Endothelial cell of umbilical vein (primary cell): ENCODE measurements around the gene RALGAPA1.

Source experiments
- EZH2 ChIP-seq: IDR thresholded peaks from 2 replicates; pipeline ENCODE4 v1.6.1; 2012; ENCODE audit warnings: borderline replicate concordance, low read depth, mild to moderate bottlenecking, moderate library complexity, low read length, inconsistent platforms; ENCODE audit not compliant: severe bottlenecking
- POLR2A ChIP-seq: IDR thresholded peaks from 2 replicates; pipeline ENCODE4 v1.6.1; 2012; ENCODE audit warnings: low read depth, mild to moderate bottlenecking, control low read depth, low read length
- POLR2AphosphoS5 ChIP-seq: IDR thresholded peaks from 2 replicates; pipeline ENCODE4 v1.6.1; 2012; ENCODE audit warnings: low read depth, mild to moderate bottlenecking, control low read depth, low read length, moderate library complexity; ENCODE audit not compliant: insufficient read depth
- TF ChIP-seq, protein P1 (sequence below), 2 donors: IDR thresholded peaks; 1 replicate in 1 of 2; 2 replicates in 1 of 2; pipeline ENCODE4 v1.5.1; 2011; ENCODE audit warnings: low read length in 2 of 2, mild to moderate bottlenecking in 2 of 2, moderate library complexity in 2 of 2, control low read depth in 1 of 2, inconsistent platforms in 1 of 2, low read depth in 1 of 2; ENCODE audit not compliant: insufficient read depth in 1 of 2; ENCODE audit errors: extremely low read depth in 1 of 2

DNA sequence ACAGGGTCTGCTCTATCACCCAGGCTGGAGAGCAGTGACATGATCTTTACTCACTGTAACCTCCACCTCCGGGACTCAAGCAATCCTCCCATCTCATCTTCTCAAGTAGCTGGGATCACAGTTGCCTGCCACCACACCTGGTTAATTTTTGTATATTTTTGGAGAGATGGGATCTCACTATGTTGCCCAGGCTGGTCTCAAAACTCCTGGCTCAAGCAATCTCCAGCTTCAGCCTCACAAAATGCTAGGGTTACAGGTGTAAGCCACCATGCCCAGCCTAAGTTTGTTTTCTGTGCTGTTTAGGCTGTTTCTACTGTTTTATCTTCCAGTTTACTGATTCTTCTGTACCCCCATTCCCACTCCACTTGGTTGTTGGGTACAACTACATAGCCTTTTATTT is 208.8 kb downstream of the RALGAPA1 start:
- TF ChIP-seq, protein P1, sequence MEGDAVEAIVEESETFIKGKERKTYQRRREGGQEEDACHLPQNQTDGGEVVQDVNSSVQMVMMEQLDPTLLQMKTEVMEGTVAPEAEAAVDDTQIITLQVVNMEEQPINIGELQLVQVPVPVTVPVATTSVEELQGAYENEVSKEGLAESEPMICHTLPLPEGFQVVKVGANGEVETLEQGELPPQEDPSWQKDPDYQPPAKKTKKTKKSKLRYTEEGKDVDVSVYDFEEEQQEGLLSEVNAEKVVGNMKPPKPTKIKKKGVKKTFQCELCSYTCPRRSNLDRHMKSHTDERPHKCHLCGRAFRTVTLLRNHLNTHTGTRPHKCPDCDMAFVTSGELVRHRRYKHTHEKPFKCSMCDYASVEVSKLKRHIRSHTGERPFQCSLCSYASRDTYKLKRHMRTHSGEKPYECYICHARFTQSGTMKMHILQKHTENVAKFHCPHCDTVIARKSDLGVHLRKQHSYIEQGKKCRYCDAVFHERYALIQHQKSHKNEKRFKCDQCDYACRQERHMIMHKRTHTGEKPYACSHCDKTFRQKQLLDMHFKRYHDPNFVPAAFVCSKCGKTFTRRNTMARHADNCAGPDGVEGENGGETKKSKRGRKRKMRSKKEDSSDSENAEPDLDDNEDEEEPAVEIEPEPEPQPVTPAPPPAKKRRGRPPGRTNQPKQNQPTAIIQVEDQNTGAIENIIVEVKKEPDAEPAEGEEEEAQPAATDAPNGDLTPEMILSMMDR (IDR thresholded peaks at IDR 0.05; ENCODE audit: extremely low read depth in 1 of 2, insufficient read depth in 1 of 2, low read depth in 1 of 2, low read length in 2 of 2) = no peak
- TF ChIP-seq POLR2A (no peak), EZH2 (no peak), POLR2AphosphoS5 (no peak)
